Measurements from ENCODE around the gene FOXL2.

DNA sequence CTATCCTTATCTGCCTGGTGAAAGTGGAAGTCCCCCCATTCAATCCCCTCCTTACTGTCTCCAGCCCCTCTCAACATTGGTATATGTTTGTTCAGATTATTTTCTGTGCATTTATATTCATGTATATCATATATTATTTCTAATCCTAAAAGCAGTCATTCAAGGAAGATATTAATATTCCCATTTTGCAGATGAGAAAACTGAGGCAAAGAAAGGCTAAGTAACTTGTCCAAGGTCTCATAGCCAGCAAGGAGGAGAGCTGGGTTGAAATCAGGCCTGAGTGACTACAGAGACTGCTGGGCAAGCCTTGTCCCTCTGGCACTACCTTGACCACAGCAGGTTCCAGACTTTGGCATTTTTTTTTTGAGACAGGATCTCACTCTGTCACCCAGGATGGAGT lies 29.1 kb upstream of the FOXL2 start:
- TF ChIP-seq, protein P1, sequence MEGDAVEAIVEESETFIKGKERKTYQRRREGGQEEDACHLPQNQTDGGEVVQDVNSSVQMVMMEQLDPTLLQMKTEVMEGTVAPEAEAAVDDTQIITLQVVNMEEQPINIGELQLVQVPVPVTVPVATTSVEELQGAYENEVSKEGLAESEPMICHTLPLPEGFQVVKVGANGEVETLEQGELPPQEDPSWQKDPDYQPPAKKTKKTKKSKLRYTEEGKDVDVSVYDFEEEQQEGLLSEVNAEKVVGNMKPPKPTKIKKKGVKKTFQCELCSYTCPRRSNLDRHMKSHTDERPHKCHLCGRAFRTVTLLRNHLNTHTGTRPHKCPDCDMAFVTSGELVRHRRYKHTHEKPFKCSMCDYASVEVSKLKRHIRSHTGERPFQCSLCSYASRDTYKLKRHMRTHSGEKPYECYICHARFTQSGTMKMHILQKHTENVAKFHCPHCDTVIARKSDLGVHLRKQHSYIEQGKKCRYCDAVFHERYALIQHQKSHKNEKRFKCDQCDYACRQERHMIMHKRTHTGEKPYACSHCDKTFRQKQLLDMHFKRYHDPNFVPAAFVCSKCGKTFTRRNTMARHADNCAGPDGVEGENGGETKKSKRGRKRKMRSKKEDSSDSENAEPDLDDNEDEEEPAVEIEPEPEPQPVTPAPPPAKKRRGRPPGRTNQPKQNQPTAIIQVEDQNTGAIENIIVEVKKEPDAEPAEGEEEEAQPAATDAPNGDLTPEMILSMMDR (IDR thresholded peaks at IDR 0.05), result no peak
- TF ChIP-seq POLR2AphosphoS5 (IDR thresholded peaks at IDR 0.05; ENCODE audit: low read depth, low read length) (no peak), TCF7L2 (IDR thresholded peaks at IDR 0.05; ENCODE audit: low read depth, low read length) (no peak), SIN3A (IDR thresholded peaks at IDR 0.05; ENCODE audit: borderline replicate concordance, insufficient read depth, low read depth, low read length) (no peak)
- TF ChIP-seq, protein P2, sequence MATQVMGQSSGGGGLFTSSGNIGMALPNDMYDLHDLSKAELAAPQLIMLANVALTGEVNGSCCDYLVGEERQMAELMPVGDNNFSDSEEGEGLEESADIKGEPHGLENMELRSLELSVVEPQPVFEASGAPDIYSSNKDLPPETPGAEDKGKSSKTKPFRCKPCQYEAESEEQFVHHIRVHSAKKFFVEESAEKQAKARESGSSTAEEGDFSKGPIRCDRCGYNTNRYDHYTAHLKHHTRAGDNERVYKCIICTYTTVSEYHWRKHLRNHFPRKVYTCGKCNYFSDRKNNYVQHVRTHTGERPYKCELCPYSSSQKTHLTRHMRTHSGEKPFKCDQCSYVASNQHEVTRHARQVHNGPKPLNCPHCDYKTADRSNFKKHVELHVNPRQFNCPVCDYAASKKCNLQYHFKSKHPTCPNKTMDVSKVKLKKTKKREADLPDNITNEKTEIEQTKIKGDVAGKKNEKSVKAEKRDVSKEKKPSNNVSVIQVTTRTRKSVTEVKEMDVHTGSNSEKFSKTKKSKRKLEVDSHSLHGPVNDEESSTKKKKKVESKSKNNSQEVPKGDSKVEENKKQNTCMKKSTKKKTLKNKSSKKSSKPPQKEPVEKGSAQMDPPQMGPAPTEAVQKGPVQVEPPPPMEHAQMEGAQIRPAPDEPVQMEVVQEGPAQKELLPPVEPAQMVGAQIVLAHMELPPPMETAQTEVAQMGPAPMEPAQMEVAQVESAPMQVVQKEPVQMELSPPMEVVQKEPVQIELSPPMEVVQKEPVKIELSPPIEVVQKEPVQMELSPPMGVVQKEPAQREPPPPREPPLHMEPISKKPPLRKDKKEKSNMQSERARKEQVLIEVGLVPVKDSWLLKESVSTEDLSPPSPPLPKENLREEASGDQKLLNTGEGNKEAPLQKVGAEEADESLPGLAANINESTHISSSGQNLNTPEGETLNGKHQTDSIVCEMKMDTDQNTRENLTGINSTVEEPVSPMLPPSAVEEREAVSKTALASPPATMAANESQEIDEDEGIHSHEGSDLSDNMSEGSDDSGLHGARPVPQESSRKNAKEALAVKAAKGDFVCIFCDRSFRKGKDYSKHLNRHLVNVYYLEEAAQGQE (IDR thresholded peaks at IDR 0.05; ENCODE audit: insufficient read depth in 1 of 2, low read depth in 2 of 2, low read length in 1 of 2), result no peak

Data from Panc1 (cell line).